GM21528 (cell line): ENCODE measurements around the gene MCAM.

Experiments used
- ATAC-seq: cut with Tn5 transposase; IDR thresholded peaks from one replicate; pipeline ENCODE4 v1.9.1; 2021; ENCODE audit warnings: mild to moderate bottlenecking, moderate library complexity; ENCODE audit not compliant: unreplicated experiment, low FRiP score

The MCAM gene, protein sequence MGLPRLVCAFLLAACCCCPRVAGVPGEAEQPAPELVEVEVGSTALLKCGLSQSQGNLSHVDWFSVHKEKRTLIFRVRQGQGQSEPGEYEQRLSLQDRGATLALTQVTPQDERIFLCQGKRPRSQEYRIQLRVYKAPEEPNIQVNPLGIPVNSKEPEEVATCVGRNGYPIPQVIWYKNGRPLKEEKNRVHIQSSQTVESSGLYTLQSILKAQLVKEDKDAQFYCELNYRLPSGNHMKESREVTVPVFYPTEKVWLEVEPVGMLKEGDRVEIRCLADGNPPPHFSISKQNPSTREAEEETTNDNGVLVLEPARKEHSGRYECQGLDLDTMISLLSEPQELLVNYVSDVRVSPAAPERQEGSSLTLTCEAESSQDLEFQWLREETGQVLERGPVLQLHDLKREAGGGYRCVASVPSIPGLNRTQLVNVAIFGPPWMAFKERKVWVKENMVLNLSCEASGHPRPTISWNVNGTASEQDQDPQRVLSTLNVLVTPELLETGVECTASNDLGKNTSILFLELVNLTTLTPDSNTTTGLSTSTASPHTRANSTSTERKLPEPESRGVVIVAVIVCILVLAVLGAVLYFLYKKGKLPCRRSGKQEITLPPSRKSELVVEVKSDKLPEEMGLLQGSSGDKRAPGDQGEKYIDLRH

DNA sequence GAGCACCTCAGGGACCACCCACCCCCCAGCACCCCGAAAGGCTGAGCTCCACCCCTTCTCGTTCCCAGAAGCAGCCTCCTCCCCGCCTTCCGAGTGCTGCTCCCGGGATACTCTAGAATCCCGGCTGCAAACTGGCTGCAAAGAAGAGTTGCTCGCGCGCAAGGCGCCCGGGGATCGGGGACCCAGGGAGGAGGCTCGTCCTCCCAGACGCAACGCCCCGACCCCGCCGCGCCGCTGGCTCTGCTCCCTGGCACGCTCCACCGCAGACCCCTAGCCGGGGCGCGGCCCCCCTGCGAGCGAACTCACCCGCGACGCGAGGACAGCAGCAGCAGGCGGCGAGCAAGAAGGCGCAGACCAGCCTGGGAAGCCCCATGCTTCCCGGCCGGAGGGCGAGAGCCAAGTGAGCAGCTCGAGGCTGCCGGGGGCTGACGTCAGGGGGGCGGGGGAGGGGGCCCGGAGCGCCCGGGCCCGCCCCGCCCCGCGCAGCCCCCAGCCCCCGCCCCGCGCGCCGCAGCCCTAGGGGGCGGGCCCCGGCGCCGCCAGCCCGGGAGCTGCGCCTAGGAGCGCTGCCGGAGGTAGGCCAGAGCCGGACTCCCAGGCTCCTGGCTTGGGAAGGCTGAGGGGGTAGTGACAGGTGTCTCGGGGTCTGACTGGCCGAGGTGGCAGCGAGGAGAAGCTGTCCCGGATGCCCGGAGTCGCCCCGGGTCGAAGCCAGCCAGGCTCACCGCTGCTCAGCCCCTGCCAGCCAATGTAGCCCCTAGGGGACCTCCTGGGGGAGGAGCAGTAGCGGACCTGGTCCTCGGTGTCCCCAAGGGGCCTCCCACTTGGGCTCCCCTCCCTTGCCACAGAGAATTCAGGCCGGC is at the start of gene MCAM:
MCAM (minus strand) TSS at position 402 of the 863 bp plus-strand sequence; CDS start at position 373, 29 bp downstream.
- ATAC-seq: no peak

DNA sequence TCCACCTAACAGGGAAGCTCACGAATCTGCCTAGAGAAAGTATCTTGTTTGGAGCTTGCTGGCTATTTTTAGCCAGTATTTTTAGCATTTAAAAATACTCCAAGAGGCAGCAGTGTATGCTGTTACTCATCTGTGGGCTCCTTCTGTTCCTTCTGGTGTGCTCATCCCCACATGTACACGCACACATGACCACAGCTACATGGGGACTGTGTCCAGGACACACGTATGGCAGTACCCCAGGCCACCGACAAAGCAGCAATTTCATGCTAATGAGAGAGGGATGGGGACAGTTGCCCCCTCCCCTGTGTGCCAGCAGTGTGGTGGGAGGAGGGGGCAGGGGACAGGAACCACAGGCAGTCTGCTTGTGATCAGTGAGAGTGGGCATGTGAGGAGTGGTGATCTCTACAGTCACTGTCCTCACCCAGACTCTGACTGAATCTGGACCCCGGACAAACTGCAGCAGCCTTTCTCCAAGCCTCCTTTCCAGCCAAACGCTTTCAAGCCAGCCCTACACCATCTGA is 48.2 kb upstream of the MCAM start:
- no peak for ATAC-seq

DNA sequence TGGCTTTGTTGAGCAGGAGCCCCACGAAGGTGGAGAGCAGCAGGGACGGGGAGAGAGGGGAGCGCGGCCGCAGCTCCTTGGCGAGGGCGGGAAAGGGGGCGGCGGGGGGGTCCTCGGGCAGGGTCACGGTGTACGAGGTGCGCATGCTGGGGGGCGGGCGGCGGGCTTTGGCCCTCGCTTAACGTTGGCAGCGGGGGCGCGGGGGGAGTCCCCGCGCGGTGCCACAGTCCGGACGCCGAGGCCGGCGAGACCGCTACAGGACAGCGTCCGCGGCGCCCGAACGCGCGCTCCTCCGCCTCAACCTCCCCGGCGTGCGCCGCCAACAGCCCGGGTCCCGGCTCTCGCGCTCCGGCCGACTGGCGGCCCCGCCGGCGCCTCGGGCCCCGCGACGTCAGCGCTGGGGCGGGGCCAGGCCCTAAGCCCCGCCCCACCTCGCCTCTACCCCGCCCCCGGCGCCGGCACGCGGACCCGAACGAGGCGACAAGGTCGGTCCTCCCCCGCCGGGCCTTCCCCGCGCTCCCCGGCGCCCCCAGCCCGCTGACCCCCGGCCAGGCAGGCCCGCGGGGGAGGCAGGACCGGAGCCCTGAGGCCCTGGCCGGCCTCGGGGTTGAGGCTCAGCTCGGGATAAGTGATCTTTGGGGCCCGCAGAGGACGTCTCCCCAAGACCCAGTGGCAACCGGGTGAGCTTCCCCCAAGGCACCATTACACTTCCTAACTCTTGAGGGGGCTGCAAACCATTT is 47.1 kb upstream of the MCAM start:
- ATAC-seq: no peak

DNA sequence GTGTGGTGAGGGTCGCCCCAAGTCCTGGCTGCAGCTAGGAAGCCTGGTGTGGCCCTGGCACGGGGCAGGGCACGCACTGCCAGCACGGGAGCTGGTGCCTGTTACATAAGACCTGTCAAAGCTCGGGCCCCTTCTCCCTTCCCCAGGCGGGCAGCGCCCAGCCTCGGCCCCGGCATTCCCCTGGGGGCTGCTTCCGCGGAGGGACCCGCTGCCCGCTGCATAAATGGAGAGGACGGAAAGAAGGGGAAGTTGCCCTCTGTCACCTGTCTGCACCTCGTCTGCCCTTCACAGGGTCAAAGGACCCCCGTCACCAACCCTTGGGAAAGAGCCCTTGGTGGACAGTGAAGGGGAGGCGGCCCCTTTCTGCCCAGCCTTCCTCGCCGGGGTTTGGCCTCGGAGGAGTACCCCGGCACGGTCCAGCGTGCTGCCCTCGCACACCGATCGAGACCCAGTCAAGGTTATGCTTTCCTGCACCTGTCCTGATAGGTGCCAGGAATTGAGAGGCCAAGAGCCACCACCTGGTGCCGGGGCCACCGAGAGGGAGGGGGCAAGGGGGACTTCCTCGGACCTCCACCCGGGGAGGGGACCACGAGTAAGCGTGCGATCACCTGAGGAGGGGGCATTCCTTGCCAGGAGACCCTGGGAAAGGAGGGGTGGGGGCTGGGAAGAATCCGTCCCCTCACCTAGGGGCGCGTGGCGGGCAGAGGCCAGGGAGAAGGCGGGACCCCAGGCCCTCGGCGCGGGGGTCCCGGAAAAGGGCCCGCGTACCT is 46.3 kb upstream of the MCAM start:
- ATAC-seq: no peak

DNA sequence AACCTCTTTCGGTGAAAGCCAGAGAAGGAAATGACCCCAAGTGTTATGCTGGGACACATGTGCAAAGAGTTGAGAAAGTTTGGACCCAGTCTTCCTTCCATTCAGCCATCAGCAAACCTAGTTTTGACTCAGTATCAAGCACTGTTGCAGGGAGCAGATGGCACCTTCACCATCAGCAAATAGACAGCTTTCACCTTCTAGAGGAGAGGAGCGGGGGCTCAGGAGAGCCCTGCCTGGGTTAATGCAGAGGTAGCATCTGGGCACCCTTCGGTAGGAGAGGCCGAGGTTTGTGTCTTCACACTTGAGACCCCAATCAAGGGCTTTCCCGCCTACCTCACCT is 45.8 kb upstream of the MCAM start:
- ATAC-seq: no peak

DNA sequence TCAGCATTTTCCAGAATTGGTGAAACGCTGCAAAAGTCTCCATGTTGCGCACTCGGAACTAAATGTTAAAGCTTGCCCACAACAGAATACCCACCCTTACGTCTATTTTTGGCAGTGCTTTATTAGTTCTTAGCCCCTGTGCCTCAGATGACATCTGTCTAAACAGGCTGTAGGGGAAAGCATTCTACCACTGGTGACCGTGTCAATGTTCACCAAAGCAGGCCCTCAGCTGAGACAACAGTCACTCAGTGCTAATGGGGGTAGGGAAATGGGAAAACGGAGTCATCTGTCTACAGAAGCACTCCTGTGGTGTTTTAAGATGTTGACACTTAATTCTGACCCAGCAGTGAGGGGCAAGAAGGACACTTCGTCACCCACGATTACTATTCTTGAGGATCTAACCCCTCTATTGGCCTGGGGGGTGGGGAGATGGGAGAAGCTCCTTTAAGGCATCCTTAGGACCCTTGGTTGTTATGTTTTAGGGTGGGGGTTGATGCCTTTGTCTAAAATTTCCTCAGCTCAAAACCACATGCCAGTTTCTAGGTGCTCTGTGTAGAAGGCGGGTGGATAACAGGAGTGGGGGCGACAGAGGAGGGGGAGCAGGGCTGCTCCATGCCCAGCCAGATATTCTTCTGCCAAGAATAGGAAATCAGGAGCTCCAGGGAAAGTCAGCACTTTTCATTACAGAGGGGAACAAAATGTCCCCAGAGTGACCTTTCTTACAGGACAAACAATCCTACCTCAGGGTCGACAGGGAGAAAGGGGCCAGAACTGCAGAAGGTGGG is 45.2 kb upstream of the MCAM start:
- no peak for ATAC-seq

DNA sequence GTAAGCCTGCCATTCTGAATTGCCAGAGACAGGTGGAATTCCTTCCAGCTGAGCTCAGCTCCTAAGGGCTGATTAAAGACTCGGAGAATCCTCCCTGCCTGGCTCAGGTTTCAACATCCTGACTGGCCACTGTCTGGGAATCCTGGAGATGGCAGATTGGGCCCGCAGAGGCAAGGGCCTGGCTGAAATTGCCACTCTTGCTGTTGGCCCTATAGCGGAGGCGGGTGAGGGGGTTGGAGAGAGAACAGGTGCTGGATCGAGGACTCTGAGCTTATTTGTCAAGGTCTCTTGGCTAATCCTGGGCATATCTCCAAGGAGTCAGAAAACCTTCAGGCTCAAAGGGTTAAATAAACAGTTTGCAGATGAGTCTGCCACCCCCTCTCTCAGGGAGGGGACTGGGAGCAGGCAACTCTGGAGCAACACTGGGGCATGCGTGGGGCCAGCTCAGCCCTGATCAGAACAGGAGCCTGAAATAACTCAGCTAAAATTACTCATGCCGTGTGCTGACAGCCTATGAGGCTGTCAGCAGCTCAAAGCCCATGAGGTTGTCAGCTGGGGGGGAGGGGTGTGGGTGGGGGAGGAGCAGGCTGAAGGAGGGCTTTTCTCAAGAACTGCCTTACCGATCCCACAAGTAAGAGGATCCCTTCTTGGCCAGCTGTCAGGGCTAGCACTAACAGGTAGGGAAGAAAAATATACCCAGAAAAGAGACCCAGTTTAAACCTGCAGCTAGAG is 44.3 kb upstream of the MCAM start:
- ATAC-seq: no peak

DNA sequence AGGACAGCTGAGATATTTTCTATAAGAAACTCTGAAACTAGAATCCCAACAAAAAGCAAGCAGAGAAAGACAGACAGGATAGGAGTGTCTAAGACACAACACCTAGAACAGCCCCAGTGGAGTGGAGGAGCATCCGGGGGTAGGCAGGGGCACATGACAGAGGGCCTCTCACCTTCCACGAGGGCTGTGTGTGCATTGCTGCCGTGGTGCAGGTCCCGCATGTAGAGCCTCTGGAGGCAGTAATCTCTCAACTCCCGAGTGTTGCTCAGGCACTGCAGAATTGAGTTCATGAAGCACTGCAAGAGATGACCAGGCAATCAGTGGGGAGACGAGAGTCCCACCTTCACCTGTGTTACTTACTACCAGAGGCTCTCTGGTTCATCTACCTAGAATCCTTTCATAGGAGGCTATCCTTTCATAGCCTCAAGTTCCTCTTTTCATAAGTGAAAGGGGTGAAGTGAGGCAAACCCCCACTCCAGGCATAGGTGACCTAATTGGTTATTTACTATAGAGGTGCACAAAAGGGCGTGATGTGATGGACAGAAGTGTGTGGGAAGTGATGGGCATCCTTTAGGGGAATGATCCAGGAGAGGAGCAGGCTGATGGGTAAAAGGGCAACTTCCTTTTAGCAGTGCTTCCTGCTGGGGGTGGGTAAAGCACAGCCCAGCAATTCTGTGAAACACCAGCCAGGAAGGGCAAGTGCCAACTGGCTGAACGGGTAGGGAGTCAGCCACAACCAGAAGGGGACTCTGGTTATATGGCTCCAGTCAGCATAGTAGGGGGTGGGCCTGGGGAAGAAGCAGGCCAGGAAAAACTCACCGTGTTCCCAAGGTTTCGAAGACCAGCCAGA is 42.7 kb upstream of the MCAM start:
- ATAC-seq: no peak

DNA sequence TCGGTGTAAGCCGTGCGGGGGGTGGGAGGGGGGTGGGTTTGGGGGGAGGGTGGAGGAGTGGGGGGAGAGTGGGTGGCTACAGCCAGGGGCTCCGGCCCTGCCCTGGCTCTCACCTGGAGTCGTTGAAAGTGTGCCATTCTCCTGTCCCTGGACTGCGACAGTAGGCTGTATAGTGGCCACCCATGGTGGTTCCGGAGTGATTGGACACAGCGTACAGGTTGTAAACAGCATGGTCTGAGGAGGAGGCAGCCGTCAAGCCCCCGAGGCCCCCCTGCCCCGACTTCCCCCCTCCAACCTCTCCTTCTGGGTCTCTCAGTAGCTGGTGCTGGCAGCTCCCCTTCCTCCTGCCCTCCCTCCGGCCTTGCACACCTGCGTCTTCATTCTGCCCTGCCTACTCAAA is 40.1 kb upstream of the MCAM start:
- ATAC-seq: no peak

DNA sequence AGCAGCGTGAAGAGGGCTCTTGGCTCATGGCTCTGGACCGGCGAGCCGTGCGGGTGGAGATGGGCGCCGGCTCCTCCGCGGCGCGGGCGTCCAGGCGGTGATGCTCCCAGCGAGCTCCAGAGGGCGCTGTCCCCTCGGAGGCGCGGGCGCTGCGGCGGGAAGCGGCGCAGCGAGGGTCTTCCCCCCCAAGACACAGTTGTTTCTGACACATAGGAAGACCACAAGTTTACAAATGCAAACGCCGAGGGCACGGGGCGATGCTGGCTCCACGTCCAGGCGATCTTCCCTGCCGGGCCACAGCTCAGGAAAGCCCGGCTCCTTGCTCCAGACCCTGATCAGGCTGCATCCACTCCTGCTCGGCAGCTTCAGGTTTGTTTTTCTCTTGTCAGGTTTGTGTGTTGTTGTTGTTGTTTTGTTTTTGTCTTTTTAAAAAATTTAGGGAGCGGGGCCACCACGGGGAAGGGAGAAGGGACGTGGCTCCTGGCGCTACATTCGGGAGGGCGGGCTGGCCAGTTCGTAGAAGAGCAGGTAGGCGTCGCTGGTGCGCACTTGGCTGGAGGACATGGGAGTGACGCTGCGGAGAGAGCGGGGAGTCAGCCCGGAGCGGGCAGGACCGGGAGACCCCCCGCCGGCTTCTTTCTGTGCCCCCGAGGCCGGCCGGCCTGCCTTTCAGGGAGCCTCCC is 39.6 kb upstream of the MCAM start:
- ATAC-seq: peak; percentile 68

DNA sequence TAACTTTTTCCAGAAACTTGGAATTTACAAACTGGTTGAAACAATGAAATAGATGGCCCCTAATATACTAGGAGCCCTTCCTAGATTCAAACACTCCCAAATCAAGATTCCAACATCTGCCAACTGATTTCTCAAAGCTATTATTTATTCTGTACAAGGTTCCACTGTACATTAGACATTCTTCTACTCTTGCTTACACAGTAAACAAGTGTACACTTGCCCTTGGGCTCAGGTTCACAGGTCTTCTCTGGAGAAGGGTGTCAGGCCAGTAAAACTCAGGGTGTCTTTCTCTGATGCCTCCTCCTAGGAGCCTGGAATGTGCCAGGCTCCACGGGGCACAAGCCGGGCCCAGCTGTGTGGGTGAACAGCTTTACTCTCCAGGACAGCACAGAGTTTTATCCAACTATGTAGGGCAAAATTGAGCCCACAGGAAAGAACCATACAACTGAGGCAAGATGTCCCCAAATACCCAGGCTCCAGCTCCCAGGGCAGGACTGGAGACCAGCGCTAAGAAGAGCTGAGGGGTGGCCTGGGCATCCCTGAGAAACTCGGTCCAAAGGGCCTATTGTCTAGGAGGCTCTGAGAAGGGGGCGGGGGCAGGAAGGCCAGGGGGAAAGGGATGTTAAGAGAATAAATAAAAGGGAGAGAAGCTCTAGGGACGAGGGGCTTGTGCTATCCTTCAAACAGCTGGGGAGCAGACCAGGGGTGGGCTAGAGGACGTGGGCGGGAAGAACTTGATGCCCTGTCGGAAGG is 38.3 kb upstream of the MCAM start:
- ATAC-seq: no peak

DNA sequence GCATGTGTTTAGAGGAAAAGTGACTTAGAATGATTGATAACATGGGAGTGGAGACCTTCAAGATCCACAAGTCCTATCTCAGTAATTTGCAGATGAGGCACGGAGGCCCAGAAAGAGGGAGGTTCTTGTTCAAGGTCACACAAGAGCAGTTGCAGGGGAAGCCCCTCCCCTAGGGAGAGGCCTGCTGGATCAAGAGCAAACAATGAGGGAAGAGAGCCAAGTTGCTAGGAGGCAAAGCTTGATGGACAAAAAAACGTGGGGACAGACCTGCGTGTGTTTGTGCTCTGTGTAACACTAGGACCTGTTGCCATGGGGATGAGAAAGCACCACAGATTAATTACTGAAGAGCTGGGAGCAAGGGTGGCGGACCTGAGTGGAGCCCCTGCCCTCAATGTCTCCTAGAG is 35.9 kb upstream of the MCAM start:
- ATAC-seq: no peak

DNA sequence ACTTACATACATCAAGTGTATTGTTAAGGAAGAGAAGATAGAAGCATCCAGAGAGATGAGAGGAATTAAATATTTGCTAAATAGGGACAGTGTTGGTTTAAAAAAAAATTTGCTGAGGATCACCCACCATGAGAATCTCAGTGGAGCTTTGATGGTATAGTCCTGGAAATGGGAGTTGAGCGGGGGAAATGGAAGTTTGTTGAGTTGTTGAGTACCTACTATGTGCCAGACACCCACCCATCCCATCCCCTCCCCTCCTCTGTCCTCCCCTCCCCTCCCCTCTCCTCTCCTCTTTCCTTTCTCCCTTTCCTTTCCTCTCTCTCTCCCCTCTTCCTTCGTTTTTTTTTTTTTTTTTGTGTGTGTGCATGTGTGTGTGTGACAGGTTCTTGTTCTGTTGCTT is 34.3 kb upstream of the MCAM start:
- no peak for ATAC-seq

DNA sequence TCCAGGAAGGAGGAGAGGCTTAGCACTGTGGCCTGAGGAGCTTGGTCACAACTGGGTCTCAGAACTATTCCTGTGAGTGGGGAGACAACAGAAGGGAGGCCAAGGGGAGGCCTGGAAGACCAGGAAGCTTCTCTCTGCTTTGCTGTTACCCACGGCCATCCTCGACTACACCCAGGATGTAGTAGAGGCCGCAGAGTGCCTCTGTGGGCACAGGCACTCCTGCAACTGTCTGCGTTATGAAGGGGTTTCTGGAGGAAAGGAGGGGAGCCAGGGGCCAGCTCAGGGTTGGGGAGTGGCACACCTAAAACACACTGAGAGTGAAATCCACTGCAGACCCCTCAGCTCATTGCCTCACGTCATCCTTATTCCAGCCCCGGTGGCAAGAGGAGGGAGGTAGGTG is 33.4 kb upstream of the MCAM start:
- no peak for ATAC-seq

DNA sequence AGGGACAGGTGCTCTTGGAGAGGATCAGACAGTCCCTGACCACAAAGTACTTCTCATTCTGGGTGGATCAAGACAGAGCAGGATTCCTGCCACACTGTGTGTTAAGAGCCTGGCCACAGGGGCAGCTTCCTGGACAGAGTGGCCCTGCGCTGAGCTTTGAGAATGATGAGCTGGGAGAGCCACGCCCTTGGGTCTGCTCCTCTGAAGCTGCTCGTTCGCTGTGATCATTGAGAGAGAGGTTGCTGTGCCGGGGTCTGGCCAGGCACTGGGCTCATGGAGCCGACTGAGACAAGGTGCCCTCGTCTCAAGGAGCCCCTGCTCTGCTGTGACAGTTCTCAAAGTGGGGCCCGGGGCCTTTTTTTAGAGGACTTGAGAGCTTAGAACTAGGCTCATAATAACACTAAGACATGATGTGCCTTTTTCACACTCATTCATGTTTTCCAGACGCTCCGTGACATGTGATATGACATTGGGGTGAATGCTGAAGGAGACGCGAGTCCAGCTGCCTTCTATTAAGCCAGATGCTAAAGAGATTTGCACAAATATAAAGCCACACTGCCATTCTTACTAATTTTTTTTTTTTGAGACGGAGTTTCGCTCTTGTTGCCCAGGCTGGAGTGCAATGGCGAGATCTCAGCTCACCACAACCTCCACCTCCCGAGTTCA is 31.1 kb upstream of the MCAM start:
- ATAC-seq: no peak

DNA sequence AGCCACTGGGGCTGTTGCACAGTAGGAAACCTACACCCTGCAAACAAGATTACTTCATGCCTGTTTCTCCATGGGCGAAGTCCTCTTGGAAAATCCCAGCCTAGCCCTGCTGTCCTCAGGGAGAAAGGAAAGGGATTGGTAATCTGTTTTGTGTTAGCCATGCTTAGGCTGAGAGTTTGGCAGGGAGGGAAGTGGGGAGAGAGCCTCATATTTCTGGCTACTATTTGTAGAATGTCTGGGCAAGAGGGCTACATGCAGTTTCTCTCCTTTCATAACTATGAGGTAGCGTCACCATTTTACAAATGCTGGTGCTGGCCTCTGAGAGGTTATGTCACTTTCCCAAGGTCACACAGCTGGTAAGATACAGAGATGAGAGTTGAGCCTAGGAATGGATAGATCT is 30.3 kb upstream of the MCAM start:
- ATAC-seq: no peak
